Pericardium fibroblast (primary cell): ENCODE results near the gene XYLT1. TPM values are rescaled to one million over a fixed set of nuclear protein-coding genes. Genes with fewer than 3 reads are reported as not detected.

Source experiments
- total RNA-seq: library from RNA; depleted of rRNA; stranded (reverse); fragments of >200 nt; gene quantifications from 2 replicates; pipeline ENCODE4 v1.2.3, GENCODE V29; 2015

XYLT1 gene
- 4.3 and 12.1 TPM in 2 replicates for total RNA-seq

DNA sequence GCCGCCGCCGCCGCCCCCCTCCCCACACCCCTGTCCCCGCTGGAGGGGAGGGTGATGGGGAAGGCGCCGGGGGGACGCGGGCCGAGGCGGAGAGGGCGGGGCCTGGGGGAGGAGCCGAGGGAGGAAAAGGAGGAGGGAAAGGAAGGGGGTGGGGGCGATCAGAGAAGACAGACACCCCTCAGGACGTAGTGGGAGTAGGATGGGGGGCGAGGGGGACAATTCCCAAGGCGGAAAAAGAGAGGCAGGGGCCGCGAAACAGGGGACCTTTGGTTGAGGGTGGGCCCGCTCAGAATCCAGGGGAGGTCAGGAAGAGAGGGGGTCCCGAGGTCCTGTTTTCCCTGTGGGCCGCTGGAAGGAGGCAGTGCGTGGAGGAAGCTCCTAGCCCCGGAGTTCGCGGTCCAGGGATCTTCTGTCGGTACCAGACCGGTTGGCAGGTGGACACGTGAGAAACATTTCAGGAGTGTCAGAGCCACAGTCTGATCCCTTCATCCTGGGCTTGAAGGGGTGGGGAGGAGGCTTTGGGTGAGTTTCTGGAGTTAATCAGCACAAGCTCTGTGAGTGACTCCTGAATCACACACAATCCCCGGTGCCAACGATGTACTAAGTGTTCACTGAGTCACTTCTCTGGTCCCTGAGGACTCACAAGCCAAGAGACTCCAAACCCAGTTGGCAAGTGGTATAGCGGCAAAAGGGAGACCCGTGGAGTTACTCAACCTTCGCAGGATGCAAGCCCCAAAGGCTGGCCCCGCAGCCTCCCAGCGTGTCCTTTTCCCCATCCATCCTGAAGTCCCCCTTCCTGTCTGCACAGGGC, at the start of gene XYLT1:
Gene XYLT1, minus strand, starts transcription at position 53 of the 811 bp plus-strand sequence. CDS start 164 bp downstream, outside the sequence.

